Hematopoietic multipotent progenitor cell treated with erythropoietin and hydrocortisone succinate and interleukin-3 and kit ligand, for 6 days (in vitro differentiated cells): ENCODE measurements around the gene CDC42EP2.

Experiments used
- DNase-seq: peaks from one replicate; pipeline ENCODE4 v3.0.0-alpha.2; 2015

The CDC42EP2 gene

GRCh38 chr11:65362966-65363365, 48.3 kb downstream of the CDC42EP2 start:
- DNase-seq = no peak

GRCh38 chr11:65363770-65364169, 49.1 kb downstream of the CDC42EP2 start:
- DNase-seq = no peak

GRCh38 chr11:65366340-65366773, 51.7 kb downstream of the CDC42EP2 start:
- DNase-seq = peak; percentile 92

GRCh38 chr11:65370659-65371049, 56.0 kb downstream of the CDC42EP2 start:
- DNase-seq = no peak
